OCI-LY7 (cell line): ENCODE results near the gene TRPM7.

Experiments used
- CTCF ChIP-seq: fragments of 200-600 bp; sonication (generic); conservative IDR thresholded peaks from 2 replicates; pipeline ENCODE4 v1.5.1; 2014; ENCODE audit warnings: mild to moderate bottlenecking, antibody characterized with exemption, low read length, moderate library complexity, mixed read lengths
- EZH2phosphoT487 ChIP-seq: fragments of 200-600 bp; sonication (generic); IDR thresholded peaks from 2 replicates; pipeline ENCODE4 v1.6.1; 2018; ENCODE audit warnings: low read depth, borderline replicate concordance, mild to moderate bottlenecking, mixed run types, antibody characterized with exemption, low read length, moderate library complexity, mixed read lengths

- no peak for TF ChIP-seq CTCF
- TF ChIP-seq EZH2phosphoT487, result no peak
These were observed 21.4 kb upstream of the TRPM7 start for GRCh38 chr15:50707878-50708427.
